ENCODE data around the gene CCDC88C. TPM values are rescaled to one million over a fixed set of nuclear protein-coding genes. Genes with fewer than 3 reads are reported as not detected.
"Not testable (repeated sequence)": the region's sequence is repeated elsewhere in the genome, so short reads cannot be mapped to it uniquely, and the experiment has no call there.

Gene CCDC88C
- total RNA-seq, 3 donors from 2014 or later: 50.3 to 60.2 (median 58.2) TPM

GRCh38 chr14:91269076-91269991 is 148.3 kb downstream of the CCDC88C start:
- H3K4me1 Mint-ChIP-seq (ENCODE audit: low read depth): peaks cover 31% of the 10 kb centered on the region
- DNase-seq (no peak), ATAC-seq (no peak)
- H3K36me3 Mint-ChIP-seq (ENCODE audit: insufficient read depth): peaks cover 24% of the 10 kb centered on the region
- no peaks in the 10 kb centered on the region for H3K27me3 Mint-ChIP-seq (ENCODE audit: low read depth)
- no peaks in the 10 kb centered on the region for H3K9me3 Mint-ChIP-seq
- H3K4me3 Mint-ChIP-seq: no peak overlapping the region

- Mint-ChIP-seq H3K27me3 (ENCODE audit: low read depth) (no peaks in the 10 kb centered on the region), H3K4me1 (ENCODE audit: low read depth) (peaks cover 43% of the 10 kb centered on the region), H3K36me3 (ENCODE audit: insufficient read depth) (peaks cover 21% of the 10 kb centered on the region), H3K9me3 (no peaks in the 10 kb centered on the region), H3K4me3 (no peak overlapping the region)
- DNase-seq: no peak
- no peak for ATAC-seq
Observed at GRCh38 chr14:91267965-91268437, 149.6 kb downstream of the CCDC88C start.

GRCh38 chr14:91266276-91266675 is 151.3 kb downstream of the CCDC88C start:
- H3K9me3 Mint-ChIP-seq; H3K4me3 Mint-ChIP-seq; DNase-seq; H3K27me3 Mint-ChIP-seq (ENCODE audit: low read depth); ATAC-seq: not testable (repeated sequence)
- Mint-ChIP-seq H3K36me3 (ENCODE audit: insufficient read depth) (peaks cover 17% of the 10 kb centered on the region), H3K4me1 (ENCODE audit: low read depth) (peaks cover 47% of the 10 kb centered on the region)

- H3K4me1 Mint-ChIP-seq (ENCODE audit: low read depth): peaks cover 53% of the 10 kb centered on the region
- peak overlapping the region; percentile 62 for H3K4me3 Mint-ChIP-seq
- ATAC-seq: no peak
- no peak for DNase-seq
- no peaks in the 10 kb centered on the region for H3K9me3 Mint-ChIP-seq
- H3K36me3 Mint-ChIP-seq (ENCODE audit: insufficient read depth): peaks cover 17% of the 10 kb centered on the region
- H3K27me3 Mint-ChIP-seq (ENCODE audit: low read depth): no peaks in the 10 kb centered on the region
Observed at GRCh38 chr14:91265404-91265803, 152.2 kb downstream of the CCDC88C start.

GRCh38 chr14:91264151-91265150 is 153.2 kb downstream of the CCDC88C start:
- H3K4me3 Mint-ChIP-seq: peak overlapping the region; percentile 69
- H3K4me1 Mint-ChIP-seq (ENCODE audit: low read depth): peaks cover 56% of the 10 kb centered on the region
- DNase-seq: no peak
- peak; percentile 67 to 69 for ATAC-seq
- no peaks in the 10 kb centered on the region for H3K9me3 Mint-ChIP-seq
- H3K27me3 Mint-ChIP-seq (ENCODE audit: low read depth): no peaks in the 10 kb centered on the region
- peaks cover 13% of the 10 kb centered on the region for H3K36me3 Mint-ChIP-seq (ENCODE audit: insufficient read depth)

DNA sequence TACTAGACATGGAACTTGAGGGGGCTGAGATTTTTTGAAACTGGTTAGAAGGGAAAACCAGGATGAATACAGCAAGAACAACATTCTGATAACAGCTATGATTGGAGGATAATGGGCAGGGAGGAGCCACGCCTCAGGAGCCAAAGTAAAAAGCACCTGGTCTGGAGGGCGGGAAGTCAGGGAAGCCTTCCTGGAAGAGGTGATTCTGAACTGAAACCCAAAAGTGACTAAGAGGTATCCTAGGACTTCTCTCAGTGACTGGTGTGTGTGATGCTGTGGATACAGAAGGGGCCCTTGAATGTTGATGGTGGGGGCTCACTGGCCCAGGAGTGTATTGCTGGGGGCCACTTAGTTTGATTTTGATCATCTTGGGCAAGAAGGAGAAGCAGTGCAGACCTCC is 154.3 kb downstream of the CCDC88C start:
- ATAC-seq (no peak), DNase-seq (no peak)
- H3K36me3 Mint-ChIP-seq (ENCODE audit: insufficient read depth): peaks cover 7% of the 10 kb centered on the region
- no peaks in the 10 kb centered on the region for H3K9me3 Mint-ChIP-seq
- H3K4me3 Mint-ChIP-seq: peak overlapping the region; percentile 69
- no peaks in the 10 kb centered on the region for H3K27me3 Mint-ChIP-seq (ENCODE audit: low read depth)
- H3K4me1 Mint-ChIP-seq (ENCODE audit: low read depth): peaks cover 53% of the 10 kb centered on the region

GRCh38 chr14:91261986-91262549 is 155.6 kb downstream of the CCDC88C start:
- no peaks in the 10 kb centered on the region for H3K27me3 Mint-ChIP-seq (ENCODE audit: low read depth)
- peaks cover 58% of the 10 kb centered on the region for H3K4me1 Mint-ChIP-seq (ENCODE audit: low read depth)
- DNase-seq: no peak
- H3K4me3 Mint-ChIP-seq: no peak overlapping the region
- no peak for ATAC-seq
- no peaks in the 10 kb centered on the region for H3K9me3 Mint-ChIP-seq
- H3K36me3 Mint-ChIP-seq (ENCODE audit: insufficient read depth): no peaks in the 10 kb centered on the region

DNA sequence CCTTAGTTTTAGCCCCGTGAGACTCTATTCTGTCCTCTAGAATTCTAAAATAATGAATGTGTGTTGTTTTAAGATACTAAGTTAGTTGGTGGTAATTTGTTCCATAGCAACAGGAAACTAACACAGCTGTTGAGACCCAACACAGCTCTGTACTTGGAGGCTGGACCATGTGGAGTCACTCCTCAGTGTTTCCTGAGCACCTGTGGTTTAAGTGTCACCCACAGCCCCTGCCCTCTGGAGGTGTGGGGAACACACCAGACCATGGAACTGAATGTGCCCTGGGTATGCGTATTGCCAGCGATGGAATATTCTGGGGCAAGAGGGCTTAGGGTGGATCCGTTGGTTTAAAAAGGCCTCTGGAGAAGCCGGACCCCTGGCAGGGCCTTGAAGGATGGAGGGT is 156.5 kb downstream of the CCDC88C start:
- Mint-ChIP-seq H3K4me1 (ENCODE audit: low read depth) (peaks cover 61% of the 10 kb centered on the region), H3K36me3 (ENCODE audit: insufficient read depth) (no peaks in the 10 kb centered on the region), H3K4me3 (no peak overlapping the region), H3K9me3 (no peaks in the 10 kb centered on the region), H3K27me3 (ENCODE audit: low read depth) (no peaks in the 10 kb centered on the region)
- ATAC-seq: peak; percentile 51 to 66
- no peak for DNase-seq

- H3K36me3 Mint-ChIP-seq (ENCODE audit: insufficient read depth): no peaks in the 10 kb centered on the region
- H3K4me1 Mint-ChIP-seq (ENCODE audit: low read depth): peaks cover 62% of the 10 kb centered on the region
- H3K9me3 Mint-ChIP-seq: no peaks in the 10 kb centered on the region
- ATAC-seq (no peak), DNase-seq (no peak)
- H3K27me3 Mint-ChIP-seq (ENCODE audit: low read depth): no peaks in the 10 kb centered on the region
- H3K4me3 Mint-ChIP-seq: no peak overlapping the region
Observed at GRCh38 chr14:91258876-91259275, 158.7 kb downstream of the CCDC88C start.

DNA sequence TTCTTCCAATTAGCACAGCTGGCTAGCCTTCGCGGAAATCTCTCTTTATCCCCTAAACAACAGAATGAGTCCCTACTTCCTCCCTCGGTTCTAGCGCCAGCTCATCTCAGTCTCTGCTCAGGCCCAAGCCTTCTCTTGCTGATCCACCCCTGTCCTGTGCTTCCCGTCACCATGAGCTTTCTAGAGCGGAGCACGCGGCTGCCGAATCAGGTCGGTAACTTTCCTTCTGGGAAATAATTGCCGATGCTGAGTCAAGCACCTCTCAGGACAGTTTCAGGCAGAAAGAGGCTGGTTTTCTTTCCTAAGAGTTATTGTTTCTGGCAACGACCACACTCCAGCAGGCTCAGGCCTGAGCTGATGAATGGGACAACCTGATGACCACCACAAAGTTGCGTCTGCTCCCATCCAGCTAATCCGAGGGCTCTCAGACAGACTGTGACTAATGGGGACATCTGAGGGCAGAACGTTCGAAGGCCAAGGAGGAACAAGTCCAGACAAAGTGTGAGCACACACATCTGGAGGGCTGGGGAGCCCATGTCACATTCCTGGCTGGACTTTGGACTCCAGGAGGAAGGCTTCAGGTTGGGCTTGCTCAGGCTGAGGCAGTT is 159.5 kb downstream of the CCDC88C start:
- no peak for ATAC-seq
- H3K9me3 Mint-ChIP-seq: no peaks in the 10 kb centered on the region
- no peaks in the 10 kb centered on the region for H3K36me3 Mint-ChIP-seq (ENCODE audit: insufficient read depth)
- H3K27me3 Mint-ChIP-seq (ENCODE audit: low read depth): no peaks in the 10 kb centered on the region
- no peak for DNase-seq
- peaks cover 55% of the 10 kb centered on the region for H3K4me1 Mint-ChIP-seq (ENCODE audit: low read depth)
- H3K4me3 Mint-ChIP-seq: no peak overlapping the region

- ATAC-seq (no peak), DNase-seq (no peak)
- Mint-ChIP-seq H3K4me3 (no peak overlapping the region), H3K36me3 (ENCODE audit: insufficient read depth) (no peaks in the 10 kb centered on the region), H3K9me3 (no peaks in the 10 kb centered on the region), H3K4me1 (ENCODE audit: low read depth) (peaks cover 57% of the 10 kb centered on the region), H3K27me3 (ENCODE audit: low read depth) (no peaks in the 10 kb centered on the region)
Observed at GRCh38 chr14:91257328-91258010, 160.2 kb downstream of the CCDC88C start.

DNA sequence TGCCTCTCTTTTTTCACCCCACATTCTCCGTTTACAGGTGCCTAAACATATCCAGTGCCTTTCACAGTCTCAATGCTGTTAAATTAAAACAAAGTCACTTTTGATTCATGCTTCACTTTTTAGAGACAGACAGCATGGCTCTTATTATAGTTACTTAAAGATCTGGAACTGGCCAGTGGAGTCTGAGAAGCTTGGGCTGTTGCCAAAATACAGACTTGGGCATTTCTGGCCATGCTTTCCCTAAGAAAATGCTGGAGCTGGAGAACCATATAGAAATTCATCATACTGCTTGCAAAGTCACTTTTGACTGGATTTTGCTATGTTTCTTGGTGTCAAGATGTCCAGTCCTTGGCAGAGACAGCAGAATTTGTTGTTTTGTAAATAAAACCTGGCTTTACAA is 161.0 kb downstream of the CCDC88C start:
- ATAC-seq (no peak), DNase-seq (no peak)
- Mint-ChIP-seq H3K36me3 (ENCODE audit: insufficient read depth) (peaks cover 1% of the 10 kb centered on the region), H3K27me3 (ENCODE audit: low read depth) (no peaks in the 10 kb centered on the region), H3K9me3 (no peaks in the 10 kb centered on the region), H3K4me1 (ENCODE audit: low read depth) (peaks cover 60% of the 10 kb centered on the region), H3K4me3 (no peak overlapping the region)

GRCh38 chr14:91255026-91255695 is 162.5 kb downstream of the CCDC88C start:
- peaks cover 64% of the 10 kb centered on the region for H3K4me1 Mint-ChIP-seq (ENCODE audit: low read depth)
- ATAC-seq (no peak), DNase-seq (no peak)
- H3K4me3 Mint-ChIP-seq: peak overlapping the region; percentile 14
- H3K9me3 Mint-ChIP-seq: no peaks in the 10 kb centered on the region
- H3K36me3 Mint-ChIP-seq (ENCODE audit: insufficient read depth): peaks cover 1% of the 10 kb centered on the region
- no peaks in the 10 kb centered on the region for H3K27me3 Mint-ChIP-seq (ENCODE audit: low read depth)
